Measurements from ENCODE around the gene PDLIM4.

PDLIM4 gene, protein sequence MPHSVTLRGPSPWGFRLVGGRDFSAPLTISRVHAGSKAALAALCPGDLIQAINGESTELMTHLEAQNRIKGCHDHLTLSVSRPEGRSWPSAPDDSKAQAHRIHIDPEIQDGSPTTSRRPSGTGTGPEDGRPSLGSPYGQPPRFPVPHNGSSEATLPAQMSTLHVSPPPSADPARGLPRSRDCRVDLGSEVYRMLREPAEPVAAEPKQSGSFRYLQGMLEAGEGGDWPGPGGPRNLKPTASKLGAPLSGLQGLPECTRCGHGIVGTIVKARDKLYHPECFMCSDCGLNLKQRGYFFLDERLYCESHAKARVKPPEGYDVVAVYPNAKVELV

DNA sequence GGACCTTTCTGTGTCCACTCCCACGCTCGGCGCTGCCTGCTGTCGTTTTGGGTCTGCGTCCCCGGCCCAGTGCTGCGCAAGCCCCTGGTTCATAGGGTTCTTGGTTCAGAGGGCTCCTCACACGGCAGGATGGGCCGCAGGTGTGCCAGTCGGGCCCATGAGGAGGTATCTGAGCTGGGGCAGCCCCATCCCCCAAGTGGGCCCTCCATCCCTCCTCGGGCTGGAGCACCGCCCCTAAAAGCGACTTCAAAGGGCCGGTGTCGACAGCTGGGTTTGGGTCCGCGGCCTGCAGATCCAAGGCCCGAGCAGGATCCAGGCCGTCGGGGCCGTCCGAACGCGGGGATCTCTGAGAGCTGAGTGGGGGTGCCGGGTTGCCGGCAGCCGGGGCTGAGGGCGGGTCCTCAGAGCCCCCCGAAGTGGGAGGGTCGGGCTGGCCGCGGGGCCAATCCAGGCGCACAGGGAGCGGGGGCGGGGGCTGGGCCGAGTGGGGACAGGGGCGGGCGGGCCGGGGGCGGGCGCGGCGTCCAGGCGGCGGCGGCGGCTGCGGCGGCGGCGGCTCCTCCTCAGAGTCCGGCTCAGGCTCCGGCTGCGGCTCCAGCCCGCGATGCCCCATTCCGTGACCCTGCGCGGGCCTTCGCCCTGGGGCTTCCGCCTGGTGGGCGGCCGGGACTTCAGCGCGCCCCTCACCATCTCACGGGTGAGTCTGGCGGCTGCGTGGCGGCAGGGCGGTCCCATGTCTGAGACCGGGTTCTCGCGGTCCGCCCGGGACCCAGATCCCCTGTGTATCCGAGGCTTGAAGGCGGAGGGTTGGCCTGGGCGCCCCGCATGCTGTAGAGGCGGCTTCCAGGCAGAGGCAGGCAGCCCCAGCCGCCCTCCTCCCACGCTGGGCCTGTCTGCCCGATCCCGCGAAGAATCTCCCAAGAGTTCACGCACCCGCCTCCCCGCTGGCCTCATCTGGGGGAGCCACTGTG is at the start of gene PDLIM4:
TSS of gene PDLIM4 (plus strand) at position 566 of the 971 bp plus-strand sequence. CDS start at position 605, 39 bp downstream.
- DNase-seq: no peak

DNA sequence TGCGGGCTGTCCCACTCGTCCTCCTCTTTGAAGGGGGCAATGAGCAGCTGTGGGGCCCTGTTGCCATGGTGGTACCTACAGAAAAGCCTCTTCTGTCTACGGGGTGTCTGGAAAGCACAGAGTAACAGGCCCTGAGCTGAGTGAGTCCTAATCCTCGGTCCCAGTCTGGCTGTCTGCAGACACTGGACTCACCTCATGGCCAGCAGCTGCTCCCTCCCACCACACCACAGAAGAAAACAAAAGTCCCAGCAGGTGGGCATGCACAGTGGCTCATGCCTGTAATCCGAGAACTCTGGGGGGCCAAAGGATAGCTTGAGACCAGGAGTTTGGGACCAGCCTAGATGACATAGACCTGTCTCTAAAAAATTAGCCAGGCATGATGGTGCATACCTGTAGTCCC is 49.7 kb upstream of the PDLIM4 start:
- no peak for DNase-seq

- DNase-seq: no peak
These were observed 48.4 kb upstream of the PDLIM4 start for GRCh38 chr5:132209131-132209530.

- DNase-seq: no peak
These were observed 47.5 kb upstream of the PDLIM4 start for GRCh38 chr5:132209901-132210545.

- DNase-seq: no peak
These were observed 46.6 kb upstream of the PDLIM4 start for GRCh38 chr5:132210944-132211343.

DNA sequence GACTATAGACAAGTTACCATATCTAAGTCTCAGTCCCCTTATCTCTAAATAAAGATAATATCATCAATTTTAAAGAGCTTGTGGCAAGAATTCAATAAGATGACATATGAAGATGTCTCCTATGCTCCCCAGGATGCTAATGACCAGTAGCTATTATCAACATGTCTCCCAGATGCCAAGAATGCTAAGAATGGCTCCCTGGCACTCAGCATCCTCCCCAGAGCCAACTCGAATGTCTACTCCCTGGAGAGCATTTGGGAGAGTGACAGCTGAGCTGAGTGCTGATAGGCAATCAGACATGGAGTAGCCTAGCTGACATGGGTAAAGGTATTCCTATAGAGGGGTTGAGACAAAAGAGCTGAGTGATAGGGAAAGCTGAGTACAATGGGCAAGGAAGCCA is 45.7 kb upstream of the PDLIM4 start:
- no peak for DNase-seq

- DNase-seq: no peak
These were observed 43.8 kb upstream of the PDLIM4 start for GRCh38 chr5:132213666-132214065.

GRCh38 chr5:132214491-132214890 is 43.0 kb upstream of the PDLIM4 start:
- DNase-seq: no peak

GRCh38 chr5:132215329-132215728 is 42.2 kb upstream of the PDLIM4 start:
- DNase-seq: no peak

GRCh38 chr5:132218321-132218720 is 39.2 kb upstream of the PDLIM4 start:
- no peak for DNase-seq

DNA sequence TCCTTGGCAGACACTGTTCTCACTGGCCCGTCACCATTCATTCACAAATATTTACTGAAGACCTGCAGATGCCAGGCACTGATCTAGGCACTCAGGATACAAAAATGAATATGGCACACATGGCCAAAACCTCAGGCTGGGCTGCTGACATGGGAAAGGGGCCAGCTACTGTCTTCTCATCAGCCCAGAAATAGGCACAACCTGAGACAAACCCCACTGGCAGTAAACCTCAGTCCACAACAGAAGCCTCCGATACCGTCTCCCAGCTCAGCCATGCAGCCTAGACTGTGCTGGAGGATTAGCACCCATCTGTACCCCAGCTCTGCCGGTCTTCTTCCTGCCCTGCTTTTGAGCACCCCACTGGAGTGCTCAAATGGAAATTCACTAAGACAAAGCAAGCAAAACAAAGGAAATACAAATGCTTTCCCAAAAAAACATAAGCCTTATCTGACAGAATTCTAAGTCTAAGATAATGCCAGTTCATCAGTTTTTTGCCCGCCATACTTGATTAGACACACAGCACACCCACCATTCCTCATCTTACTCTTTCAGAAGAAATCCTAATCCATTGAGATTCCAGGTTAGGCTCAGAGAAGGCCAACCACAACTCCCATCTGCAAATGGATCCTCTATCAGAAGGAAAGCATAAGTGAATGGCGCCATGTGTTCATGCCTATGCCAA is 38.1 kb upstream of the PDLIM4 start:
- DNase-seq: no peak

DNA sequence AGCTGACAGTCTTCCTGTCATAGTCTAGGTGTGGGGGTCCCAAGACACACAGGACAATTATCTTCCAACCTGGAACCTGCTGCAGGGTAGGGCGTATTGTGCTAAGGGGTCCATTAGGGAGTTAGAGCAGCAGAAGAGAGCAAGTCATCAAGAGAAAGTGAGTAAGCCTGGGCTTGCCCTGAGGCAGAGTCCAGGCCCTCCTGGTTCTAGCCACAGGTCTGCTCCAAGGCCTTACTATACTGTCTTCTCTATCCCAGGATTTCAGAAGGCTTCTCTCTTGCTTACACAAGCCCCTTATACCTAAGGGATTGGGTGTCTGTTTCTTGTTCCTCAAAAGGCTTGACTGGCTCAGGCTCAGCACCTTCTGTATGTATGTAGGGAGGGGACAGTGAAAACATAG is 37.5 kb upstream of the PDLIM4 start:
- no peak for DNase-seq

- DNase-seq: no peak
These were observed 37.0 kb upstream of the PDLIM4 start for GRCh38 chr5:132220491-132220890.

DNA sequence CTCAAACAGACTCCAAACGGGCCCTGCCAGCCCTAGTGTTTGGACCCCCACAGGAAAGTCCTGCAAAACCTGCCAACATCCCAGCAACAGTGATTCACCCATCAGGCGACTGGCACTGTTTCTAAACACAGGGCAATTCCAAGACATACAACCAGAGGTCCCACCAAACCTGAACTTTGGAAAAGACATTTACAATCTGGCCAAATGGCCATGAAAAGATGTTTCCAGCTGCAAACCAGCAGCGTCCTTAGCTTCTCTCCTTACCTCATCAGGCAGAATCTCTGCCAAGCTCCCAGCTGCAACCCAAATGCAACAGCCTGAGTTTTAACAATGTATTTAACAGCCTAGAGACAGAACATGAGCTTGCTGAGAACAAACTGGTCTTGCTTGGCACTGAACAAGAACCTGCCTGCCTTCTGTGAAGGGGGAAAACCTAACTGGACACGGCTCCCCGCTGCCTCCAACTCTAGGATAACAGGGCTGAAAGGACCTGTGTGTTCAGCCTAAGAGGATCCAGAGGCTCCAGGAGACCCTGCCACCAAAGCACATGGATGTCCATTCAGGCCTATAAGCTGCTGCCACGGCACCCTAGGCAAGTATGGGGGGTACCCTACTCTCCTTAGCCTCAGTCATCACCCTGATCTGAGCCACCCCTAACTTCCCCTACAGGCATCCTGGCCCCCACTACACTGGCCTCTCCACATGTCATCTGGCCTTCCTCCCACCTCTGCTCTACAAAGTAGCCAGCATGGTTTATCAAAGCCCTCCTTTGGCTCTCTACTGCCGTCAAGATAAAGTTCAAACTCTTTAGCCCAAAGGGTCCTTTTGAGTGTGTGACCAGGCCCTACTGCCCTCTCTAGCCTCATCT is 35.5 kb upstream of the PDLIM4 start:
- no peak for DNase-seq

GRCh38 chr5:132222649-132223038 is 34.9 kb upstream of the PDLIM4 start:
- DNase-seq: no peak

DNA sequence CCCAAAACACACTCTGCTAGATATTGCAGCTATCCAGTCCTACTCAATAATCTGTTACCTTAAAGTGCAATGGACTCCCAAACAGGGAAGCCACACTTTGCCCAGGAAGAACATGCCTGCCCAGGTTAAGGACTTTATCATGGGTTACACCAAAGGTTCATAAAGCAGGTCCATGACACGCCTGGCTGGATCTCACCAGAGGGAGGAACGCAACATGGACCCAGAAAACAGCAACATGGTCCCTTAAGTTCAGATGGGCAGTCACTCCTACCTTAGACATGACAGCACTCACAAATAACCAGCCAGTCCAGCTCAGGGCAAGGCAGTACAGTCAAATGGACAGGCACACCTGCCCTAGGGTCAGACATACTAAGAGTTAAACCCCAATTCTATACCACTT is 33.6 kb upstream of the PDLIM4 start:
- DNase-seq: no peak

DNA sequence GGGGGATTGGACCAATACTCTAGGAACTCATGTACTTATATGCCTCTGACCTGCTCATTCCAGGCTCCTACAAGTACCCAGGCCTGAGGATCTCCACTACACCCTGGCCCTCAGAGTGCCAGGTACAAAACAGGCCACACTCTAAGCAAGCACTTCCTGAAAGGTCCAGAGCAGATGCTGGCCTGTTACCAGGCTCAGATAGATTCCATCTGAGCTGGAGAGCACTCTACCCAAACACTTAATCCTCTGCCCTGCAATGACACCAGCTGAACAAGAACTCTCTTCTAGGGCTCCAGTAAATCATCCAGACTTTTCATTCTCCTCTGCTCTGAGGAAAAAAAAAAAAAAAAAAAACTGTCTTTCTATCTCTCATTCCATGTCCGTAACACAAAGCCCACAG is 32.8 kb upstream of the PDLIM4 start:
- no peak for DNase-seq

DNA sequence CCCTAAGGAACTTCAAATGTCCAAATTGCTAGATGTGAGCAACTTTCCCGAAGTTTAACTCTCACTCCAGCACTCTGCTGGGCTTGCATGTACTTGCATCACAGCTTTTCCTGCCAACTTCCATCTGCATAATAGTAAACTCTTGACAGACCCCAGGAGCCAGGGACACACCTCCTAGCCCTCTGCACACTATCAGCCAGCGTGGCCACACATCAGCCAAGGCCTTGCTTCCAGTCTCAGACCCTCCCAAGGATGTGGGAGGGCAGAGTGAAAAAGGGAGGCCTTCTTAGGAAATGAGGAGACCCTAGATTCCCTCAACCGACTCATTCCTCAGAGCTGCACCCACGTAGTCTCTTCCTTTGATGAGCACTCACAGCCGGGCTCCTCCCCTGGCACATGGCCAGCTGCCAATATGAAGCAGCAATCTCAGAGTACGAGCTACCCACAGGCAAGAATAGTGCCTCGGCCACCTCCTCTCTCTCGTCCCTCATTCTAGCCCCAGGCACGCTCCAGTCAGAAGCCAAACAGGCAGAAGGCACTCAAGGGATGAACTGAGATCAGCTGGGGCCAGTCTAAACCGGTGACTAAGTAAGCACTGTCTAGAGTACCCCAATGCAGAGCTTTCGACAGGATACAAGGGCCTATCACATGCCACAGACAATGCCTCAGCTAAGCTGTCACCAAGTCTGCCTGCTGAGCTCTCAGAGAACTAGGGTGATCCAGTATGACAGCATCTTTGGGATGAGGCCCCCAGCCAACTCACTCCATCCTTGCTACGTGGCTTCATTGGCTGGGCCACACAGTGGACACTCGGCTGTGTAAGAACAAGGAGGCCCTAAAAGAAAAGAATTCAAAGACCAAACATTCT is 32.1 kb upstream of the PDLIM4 start:
- no peak for DNase-seq

- no peak for DNase-seq
These were observed 30.8 kb upstream of the PDLIM4 start for GRCh38 chr5:132226516-132227234.

DNA sequence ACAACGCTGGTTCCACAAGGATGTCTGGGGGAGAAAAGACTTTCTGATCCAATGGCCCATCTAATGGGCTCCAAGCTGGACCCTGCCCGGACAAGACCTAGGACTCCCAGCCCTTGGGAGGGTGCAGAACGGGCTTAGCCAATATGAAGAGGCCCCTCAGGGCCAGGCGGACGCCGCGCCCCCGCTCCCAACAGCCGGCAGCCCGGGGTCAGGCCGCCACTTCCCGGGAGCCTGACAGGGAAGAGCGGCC is 30.3 kb upstream of the PDLIM4 start:
- DNase-seq: no peak
